GM12891 (cell line): ENCODE data around the gene SMAP1.

Source experiments
- POLR2A ChIP-seq: IDR thresholded peaks from 2 replicates; pipeline ENCODE4 v1.6.1; 2011; ENCODE audit warnings: low read depth, low read length, control low read depth
- POLR2AphosphoS5 ChIP-seq: IDR thresholded peaks from 2 replicates; pipeline ENCODE4 v1.6.1; 2011; ENCODE audit warnings: low read depth, low read length, control low read depth
- TAF1 ChIP-seq: IDR thresholded peaks from 2 replicates; pipeline ENCODE4 v1.6.1; 2011; ENCODE audit warnings: low read depth, low read length, control low read depth

DNA sequence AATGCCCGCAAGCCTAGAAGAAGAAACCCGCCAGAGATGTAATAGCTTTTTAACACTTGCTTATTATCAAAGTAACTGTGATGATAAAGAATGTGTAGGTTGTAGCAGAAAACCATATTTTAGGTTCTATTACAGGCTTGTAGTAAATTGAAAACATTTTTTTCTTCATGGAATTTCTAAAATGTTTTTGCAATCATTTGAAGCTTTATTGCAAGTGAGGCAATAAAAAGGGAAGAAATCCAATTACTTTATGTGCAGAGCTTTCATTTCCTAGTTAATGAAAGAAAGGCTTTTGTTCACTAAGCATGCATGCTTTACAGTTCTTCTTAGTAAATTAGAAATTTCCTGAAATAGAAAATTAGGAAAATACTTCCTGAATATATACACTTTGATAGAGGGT, 154.1 kb downstream of the SMAP1 start:
- no peak for TF ChIP-seq POLR2A
- TF ChIP-seq TAF1 = no peak
- no peak for TF ChIP-seq POLR2AphosphoS5
